COR-L47 (cell line): Measurements from ENCODE around the gene KPNA1.

ENCODE experiments used
- DNase-seq: peaks from one replicate; lab custom pipeline; 2025; lab: John Stamatoyannopoulos, UW

KPNA1 gene

GRCh38 chr3:122514123-122515019 lies at the start of gene KPNA1:
KPNA1 (minus strand) TSS chr3:122514939; CDS start chr3:122496565, 18,374 bp downstream.
- DNase-seq, result peak; percentile 92

GRCh38 chr3:122564155-122564912 lies 49.6 kb upstream of the KPNA1 start, which contains the start of the genes DTX3L and PARP9:
DTX3L (plus strand) TSS chr3:122564338; CDS start chr3:122564427, 89 bp downstream.
PARP9 (minus strand) TSS chr3:122564300; CDS start chr3:122559620, 4,680 bp downstream.
- peak; percentile 72 for DNase-seq

- no peak for DNase-seq
Observed at GRCh38 chr3:122563717-122564025, 48.9 kb upstream of the KPNA1 start.

GRCh38 chr3:122562923-122563716 lies 48.4 kb upstream of the KPNA1 start:
- DNase-seq, result no peak

GRCh38 chr3:122560680-122561079 lies 45.9 kb upstream of the KPNA1 start:
- DNase-seq, result peak; percentile 79

GRCh38 chr3:122559906-122560305 lies 45.2 kb upstream of the KPNA1 start:
- no peak for DNase-seq

- no peak for DNase-seq
Observed at GRCh38 chr3:122558605-122559004, 43.9 kb upstream of the KPNA1 start.

GRCh38 chr3:122557356-122557755 lies 42.6 kb upstream of the KPNA1 start:
- no peak for DNase-seq

- DNase-seq, result no peak
Observed at GRCh38 chr3:122555275-122556071, 40.7 kb upstream of the KPNA1 start.

- DNase-seq, result no peak
Observed at GRCh38 chr3:122553171-122553570, 38.4 kb upstream of the KPNA1 start.

- DNase-seq, result no peak
Observed at GRCh38 chr3:122548619-122549018, 33.9 kb upstream of the KPNA1 start.

GRCh38 chr3:122548076-122548475 lies 33.3 kb upstream of the KPNA1 start:
- DNase-seq, result no peak

GRCh38 chr3:122546151-122546550 lies 31.4 kb upstream of the KPNA1 start:
- DNase-seq, result no peak

GRCh38 chr3:122538956-122539490 lies 24.3 kb upstream of the KPNA1 start:
- no peak for DNase-seq

GRCh38 chr3:122536632-122537001 lies 21.9 kb upstream of the KPNA1 start:
- no peak for DNase-seq

- DNase-seq, result no peak
Observed at GRCh38 chr3:122535964-122536631, 21.4 kb upstream of the KPNA1 start.

- DNase-seq, result no peak
Observed at GRCh38 chr3:122533931-122534334, 19.2 kb upstream of the KPNA1 start.

GRCh38 chr3:122533480-122533879 lies 18.7 kb upstream of the KPNA1 start:
- no peak for DNase-seq

- DNase-seq, result no peak
Observed at GRCh38 chr3:122530164-122530563, 15.4 kb upstream of the KPNA1 start.

GRCh38 chr3:122523317-122523716 lies 8.6 kb upstream of the KPNA1 start:
- DNase-seq, result no peak

- no peak for DNase-seq
Observed at GRCh38 chr3:122520861-122521260, 6.1 kb upstream of the KPNA1 start.
